GM18858 (cell line): ENCODE data around the gene SORCS2.

ENCODE experiments used
- ATAC-seq: cut with Tn5 transposase; IDR thresholded peaks from one replicate; pipeline ENCODE4 v1.9.1; 2021; ENCODE audit not compliant: unreplicated experiment

The SORCS2 gene

GRCh38 chr4:7733801-7734650 is 541.7 kb downstream of the SORCS2 start:
- no peak for ATAC-seq

GRCh38 chr4:7734651-7735260 is 542.4 kb downstream of the SORCS2 start:
- ATAC-seq, result no peak

DNA sequence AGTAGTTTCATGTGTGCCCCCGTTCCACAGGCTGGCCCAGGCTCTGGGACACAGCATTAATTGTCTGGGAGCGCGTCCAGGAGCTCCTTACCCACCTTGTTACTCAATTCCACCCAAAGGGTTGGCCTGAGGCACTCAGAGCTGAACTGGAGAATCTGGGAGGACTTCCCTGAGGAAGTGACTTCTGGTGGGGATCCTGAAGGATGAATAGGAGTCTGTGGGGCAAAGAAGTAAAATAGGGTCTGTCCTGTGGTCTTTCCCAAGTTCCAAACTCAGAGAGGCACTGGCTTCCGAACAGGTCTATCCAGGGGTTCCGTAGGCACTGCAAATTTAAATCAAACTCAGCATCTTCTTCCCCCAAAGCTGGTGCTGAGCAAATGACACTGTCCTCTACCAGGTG is 543.1 kb downstream of the SORCS2 start:
- ATAC-seq, result no peak

DNA sequence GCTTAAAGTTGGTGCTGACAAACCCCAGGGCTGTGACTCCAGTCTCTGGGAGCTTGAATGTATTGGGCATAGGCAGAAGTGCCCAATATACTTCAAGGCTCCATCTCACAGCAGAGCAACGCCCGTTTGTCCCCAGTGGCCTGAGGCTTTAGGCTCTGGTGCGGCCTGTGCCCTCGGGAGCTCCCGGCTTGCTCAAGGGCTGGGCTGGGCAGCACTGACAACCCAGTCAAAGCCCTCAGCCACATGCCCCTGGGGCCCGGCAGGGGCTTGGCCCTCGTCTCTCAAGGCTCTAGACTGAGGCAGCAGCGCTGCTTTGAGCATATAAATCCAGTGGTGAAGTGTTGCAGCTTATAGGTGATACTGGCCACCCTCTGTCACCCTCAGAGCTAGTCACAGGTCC is 543.6 kb downstream of the SORCS2 start:
- ATAC-seq, result no peak

DNA sequence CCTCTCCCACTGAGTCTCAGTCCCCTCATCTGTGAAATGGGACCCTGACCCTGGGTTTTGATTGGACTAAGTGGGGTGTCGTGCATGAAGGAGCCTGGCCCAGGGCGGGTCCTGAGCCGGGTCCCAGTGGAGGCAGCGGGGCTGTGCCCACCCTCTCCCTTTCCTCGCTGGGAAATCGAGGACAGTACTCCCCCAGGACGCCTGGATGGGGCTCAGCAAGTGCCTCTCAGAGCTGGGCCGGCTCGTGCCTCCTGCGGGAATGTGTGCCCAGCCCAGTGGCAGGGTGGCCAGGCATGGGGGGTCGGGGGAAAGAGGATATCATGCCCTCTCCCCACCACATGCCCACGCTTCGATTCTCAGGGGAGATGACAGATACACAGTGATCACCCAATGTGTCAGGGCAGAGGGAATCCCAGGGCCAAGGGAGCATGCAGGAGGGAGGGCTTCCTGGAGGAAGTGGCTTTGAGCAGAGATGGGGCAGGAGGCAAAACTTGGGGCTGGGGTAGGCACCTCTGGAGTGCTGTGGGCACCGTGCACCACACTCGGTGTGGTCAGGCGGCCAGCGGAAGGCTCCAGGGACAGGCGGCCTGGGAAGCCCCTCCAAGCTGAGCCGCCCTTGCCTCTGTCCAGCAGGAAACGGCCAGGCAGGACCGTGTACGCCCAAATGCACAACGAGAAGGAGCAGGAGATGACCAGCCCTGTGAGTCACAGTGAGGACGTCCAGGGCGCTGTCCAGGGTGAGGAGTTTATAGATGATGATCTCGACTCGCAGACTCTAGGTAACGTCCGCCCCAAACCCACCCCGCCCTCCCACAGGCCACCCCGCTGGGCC is 544.3 kb downstream of the SORCS2 start:
- ATAC-seq, result no peak

DNA sequence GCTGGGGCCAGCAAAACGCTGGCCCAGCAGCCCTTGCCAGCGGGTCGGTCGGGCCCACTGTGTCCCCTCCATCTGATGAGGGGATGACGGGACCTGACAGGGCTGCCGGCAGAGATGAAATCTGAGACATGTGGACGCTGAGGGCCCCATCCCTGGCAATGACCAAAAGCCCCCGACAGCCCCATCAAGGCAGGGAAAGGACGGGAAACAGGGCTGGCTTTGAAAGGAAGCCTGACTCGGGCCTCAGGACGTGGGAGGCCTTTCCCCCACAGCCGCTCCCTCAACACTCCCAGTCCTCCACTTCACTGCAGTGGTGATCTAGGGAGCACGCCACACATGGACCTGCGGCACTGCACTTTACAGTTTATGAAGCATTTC is 544.9 kb downstream of the SORCS2 start:
- ATAC-seq, result no peak

DNA sequence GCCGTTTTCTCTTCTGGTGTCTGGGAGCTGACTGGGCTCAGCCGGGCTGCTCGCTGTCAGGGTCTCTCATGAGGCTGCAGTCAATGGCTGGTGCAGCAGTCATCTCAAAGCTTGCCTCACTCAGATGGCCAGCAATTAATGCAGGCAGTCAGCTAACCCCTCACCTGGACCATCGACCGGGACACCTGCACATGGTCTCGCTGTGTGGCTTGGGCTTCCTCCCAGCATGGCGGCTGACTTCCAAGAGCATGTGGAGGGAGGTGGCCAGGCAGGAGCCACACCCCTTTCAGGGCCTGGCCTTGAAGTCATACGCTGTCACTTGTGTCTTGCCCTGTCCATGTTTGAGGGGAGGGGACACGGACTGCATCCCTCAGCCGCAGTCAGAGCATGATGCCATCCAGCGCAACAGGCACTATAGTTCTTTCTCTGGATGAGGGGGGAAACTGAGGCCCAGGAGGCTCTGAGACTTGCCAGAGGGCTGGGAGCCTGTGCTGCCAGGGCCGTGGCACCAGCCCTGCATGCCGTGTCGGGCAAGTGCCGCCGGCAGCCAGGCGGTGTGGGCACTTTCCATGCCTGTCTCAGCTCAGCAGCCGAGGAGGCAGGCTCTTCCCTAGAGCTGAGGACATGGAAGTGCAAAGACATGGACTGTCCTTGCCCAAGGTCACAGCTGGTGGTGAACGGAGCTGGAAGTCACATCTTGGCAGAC is 545.6 kb downstream of the SORCS2 start:
- no peak for ATAC-seq

- no peak for ATAC-seq
These were observed 546.2 kb downstream of the SORCS2 start for GRCh38 chr4:7738458-7739076.

DNA sequence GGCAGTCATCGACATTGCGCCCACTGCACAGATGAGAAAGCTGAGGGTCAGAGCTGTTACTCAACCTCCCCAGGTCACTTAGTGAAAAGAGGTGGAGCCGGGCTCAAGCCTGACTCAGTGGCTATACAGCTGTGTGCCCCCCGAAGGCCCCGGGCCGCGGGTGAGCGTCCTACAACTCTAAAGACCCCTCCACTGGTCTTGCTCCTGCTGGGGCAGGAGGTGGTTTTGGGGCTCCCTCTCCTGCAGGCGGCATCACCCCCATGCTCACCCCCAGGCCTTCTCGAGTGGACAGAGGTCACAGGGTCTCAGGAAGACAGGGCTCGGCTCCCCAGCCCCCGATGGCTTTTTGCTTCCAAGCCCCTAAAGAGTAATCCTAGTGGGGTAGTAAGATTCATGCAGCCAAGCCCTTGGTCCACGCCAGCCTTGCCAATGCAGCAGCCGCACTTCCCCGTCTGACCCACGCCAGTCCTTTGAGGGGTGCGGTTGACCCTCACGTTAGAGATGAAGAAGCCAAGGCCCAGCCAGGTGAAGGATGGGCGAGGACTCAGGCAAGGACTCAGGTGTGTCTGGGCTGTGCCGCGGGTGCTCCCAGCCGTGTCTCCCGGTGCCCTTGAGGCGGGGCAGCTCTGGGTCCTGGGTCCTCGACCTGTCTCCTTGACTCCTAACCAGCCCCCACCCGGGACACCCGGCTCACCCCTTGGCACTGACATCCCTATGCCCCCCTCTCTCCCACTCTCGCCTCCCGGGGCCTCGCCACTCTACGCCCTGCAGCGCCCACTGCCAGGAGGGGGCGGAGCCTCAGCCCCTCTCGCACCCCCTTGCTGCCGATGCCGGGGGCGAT is 547.0 kb downstream of the SORCS2 start:
- no peak for ATAC-seq

DNA sequence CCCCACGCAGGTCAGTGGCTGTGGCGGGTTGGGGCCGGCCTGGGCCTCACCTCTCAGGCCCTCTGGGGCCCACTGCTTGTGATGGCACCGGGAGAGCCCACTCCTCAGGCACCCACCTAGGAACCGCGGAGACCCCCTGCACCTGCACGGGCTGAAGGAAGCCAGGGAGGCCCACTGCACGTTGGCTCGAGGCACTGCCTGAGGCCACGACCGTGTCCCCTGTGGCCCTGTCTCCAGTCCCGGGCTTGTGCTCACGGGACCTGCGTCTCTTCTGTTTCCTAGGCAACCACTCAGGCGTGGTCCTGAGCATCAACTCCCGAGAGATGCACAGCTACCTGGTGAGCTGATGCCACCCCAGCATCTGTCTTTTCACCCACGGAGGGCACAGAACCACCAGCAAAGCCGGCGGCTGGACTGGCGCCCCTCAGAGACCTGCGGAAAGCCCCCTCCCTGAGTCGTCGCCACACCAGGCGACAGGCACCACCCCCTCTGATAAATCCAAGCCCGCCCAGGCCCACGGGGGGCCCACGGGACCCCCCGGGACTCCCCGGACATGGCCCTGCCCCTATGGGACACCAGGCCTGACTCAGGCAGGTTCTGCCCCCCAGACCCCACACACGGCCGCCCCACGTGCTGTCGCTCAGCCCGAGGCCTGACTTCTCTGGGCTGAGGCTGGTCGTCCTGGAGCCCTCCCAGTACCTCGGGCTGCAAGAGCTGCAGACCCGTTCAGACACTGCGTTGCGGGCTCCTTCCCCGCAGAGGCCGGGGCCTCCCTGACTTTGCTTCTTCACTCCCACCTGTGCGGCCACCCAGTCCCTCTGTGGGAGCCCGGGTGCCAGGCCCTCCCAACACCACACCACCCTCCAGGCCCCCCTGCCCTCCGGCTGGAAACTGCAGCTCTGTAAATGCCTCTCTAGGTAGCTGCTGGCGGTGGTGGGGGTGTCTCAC is 547.9 kb downstream of the SORCS2 start:
- no peak for ATAC-seq

- ATAC-seq, result no peak
These were observed 548.7 kb downstream of the SORCS2 start for GRCh38 chr4:7740866-7741525.

DNA sequence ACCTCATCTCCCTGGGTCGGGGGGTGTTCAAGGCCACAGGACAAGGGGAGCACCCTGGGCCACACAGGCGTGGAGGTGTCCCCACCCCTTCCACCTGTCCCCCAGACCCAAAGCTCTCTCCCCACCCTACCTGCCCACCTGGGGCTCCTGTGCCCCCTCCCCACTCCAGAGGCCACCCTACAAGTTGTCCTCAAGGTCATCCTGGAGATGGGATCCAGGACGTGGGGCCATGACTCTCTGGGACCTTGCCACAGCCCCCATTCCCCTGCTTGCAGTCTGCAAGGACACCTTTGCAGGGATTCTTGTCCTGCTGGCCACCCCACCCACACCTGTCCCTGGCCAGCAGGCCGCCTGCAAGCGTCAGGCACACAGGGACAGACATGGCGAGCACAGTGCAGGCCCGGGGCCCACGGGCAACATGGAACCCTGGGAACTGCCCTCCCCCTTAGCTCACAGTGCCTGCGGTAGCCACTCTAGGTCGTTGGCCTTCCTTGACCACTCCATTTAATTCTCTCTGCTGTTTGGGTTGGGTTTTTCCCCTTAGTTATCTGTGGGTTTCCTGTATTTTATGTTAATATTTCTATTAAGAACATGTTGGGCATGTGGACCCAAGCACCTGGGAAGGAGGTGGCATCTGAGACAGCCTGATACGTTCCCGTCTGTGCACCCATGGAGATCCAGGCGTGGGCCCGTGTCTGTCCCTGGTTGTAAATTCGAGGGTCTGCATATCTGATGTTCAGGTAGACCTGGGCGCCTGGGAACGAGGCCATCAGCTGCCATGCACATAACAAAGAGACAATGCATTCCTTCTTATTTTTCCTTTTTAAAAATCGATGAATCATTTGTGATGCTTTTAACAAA is 549.8 kb downstream of the SORCS2 start:
- ATAC-seq, result no peak

GRCh38 chr4:7742807-7743280 is 550.5 kb downstream of the SORCS2 start:
- no peak for ATAC-seq

GRCh38 chr4:7744142-7744804 is 551.9 kb downstream of the SORCS2 start:
- ATAC-seq, result peak; percentile 53

- no peak for ATAC-seq
These were observed 553.1 kb downstream of the SORCS2 start for GRCh38 chr4:7745301-7745885.

DNA sequence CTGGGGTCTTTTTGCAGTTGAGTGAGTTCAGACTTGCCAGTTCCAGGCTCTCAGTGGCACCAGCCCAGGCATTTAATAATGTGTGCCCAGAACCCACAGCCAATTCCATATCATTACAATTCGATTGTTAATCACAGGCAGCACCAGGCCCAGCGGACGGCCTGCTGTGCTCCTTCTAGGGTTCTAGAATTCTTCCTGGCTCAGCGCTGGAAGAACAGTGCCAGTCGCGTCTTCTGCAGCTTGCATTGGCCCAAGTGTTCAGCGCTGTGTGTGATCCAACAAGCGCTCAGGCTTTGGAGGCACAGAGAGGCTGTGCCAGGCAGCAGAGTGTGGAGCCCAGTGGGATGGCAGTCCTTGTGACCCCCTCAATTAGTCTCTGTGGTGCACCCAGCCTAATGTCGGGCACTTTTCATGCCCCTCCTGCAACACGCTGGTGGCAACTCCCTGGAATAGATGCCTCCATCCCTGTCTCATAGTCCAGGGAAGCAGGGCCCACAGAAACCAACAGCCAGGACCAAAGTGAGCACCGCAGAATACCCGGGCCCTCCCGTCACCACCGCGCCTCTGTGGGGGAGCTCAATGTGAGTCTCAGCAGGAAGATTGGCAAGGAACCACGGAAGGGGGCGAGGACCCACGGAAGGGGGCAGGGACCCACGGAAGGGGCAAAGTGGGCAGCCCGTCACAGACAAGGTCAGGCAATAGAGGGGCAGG is 554.2 kb downstream of the SORCS2 start:
- no peak for ATAC-seq
